Left lobe of liver (tissue), 2 donors: Measurements from ENCODE around the gene TRAPPC10. TPM values are rescaled to one million over a fixed set of nuclear protein-coding genes. Genes with fewer than 3 reads are reported as not detected.
"Not testable (repeated sequence)": the region's sequence is repeated elsewhere in the genome, so short reads cannot be mapped to it uniquely, and the experiment has no call there.

Experiments
- ATAC-seq: fragments of 200-7000 bp; cut with Tn5 transposase; one replicate; pipeline ENCODE4 v1.9.1; 2020; ENCODE audit warnings: mild to moderate bottlenecking, moderate library complexity
- DNase-seq: peaks from one replicate; pipeline ENCODE4 v3.0.0-alpha.2; 2020; ENCODE audit warnings: low spot score
- total RNA-seq: library from RNA; stranded (reverse); gene quantifications from one replicate; pipeline ENCODE4 v1.2.1, GENCODE V29; 2021
- donor health status: DM: no; HTN: no; CAD: no; lungs with moderate emphysema.
- donor health status: DM: no; HTN: yes; CAD: no.

Gene TRAPPC10
- total RNA-seq, 1 donor from 2014 or later = 21.2 TPM

DNA sequence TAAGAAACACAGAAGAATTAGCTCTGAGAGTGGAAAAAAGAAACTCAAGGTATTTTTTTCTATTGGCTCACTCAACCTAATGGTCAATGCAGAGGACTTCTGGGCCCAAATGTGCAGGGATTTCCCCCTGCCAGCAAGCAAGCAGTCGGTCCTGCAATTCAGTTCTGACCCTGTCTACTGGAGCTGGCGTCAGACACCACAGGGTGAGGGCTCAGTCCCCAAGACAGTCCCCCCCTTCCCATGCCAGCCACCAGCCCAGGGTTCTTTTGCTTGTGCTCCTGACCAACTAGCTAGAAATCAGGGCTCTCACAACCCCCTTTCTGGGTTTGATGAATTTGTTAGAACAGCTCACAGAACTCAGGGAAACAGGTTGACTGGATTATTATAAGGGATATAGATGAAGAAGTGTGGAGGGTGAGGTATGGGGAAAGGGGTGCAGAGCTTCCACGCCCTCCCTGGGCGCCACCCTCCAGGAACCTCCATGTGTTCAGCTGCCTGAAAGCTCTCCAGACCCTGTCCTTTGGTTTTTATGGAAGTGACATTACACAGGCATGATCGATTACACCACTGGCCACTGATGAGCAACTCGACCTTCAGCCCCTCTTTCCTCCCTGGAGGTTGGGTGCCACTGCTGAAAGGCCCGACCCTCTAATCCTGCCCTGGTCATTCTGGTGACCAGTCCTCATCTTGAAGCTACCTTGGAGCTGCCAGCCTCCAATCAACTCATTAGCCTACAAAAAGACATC lies 72.6 kb downstream of the TRAPPC10 start:
- ATAC-seq = no peak
- DNase-seq = no peak

DNA sequence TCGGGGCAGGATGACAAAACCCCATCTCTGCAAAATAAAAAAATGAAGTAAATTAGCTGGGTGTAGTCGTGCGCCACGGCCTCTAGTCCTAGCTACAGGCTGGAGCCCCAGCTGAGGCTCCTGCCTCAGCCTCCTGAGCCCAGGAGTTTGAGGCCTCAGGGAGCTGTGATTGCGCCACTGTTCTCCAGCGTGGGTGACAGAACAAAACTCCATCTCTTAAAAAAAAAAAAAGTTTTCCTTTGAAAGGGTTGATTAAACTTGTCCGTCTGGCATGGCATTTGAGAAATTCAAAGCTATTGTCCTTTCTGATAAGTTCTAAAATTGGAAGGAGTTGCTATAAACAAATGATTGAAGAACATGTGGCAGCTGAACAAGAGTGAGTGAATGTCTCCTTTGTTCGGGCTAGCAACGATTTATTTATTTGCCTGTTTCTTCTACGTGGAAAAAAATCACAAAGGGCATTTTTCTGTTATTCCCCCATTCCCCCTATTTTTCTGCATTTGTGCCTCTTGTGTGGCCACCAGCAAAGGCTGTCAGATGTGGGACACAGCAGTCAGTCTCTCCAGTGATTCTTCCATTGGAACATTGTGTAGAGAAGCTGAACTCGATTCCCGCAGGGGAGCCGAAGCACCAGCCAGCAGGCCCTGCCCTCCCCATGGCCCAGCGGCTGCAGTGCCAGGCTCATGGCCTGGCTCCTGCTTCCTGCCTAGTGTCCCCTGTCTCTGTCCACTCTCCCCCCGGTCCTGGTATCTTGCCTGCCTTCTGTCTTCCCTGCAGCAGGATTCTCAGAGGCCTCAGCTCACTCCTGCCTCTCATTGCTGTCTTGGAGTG lies 73.6 kb downstream of the TRAPPC10 start:
- no peak for ATAC-seq
- DNase-seq = no peak

DNA sequence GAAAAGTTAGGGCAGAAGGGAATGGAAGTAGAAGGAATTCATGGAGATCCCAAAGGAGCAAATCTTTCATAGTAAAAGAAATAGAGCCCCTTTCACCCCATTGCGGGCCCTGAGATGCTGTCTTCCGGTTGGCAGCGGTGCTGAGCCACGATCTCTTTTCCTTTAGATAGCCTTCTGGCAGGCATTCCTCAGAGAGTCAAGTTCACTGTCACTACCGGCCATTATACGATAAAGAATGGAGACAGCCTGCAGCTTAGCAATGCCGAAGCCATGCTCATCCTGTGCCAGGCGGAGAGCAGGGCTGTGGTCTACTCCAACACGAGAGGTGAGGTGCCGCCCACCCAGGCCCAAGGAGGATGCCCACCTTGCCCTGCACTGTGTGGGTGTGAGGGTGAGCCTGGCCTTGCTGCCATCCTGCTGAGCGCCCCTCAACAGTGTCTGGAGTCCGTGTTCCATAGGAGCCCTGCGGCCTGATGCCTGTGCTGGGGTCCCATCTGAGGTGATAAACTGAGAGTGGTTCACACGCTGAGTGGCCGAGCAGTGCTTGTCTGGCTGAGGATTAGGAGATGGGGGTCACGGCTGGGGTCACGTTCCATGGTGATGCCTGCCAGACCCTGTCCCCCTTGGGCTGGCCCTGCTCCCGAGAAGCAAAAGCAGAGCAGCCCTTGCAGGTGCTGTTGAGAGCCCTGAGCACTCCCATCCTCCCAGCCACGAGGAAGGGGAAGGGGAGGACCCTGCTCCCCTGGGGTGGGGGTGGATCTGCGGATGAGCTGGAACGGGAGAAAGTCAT lies 74.7 kb downstream of the TRAPPC10 start:
- DNase-seq (no peak), ATAC-seq (no peak)

DNA sequence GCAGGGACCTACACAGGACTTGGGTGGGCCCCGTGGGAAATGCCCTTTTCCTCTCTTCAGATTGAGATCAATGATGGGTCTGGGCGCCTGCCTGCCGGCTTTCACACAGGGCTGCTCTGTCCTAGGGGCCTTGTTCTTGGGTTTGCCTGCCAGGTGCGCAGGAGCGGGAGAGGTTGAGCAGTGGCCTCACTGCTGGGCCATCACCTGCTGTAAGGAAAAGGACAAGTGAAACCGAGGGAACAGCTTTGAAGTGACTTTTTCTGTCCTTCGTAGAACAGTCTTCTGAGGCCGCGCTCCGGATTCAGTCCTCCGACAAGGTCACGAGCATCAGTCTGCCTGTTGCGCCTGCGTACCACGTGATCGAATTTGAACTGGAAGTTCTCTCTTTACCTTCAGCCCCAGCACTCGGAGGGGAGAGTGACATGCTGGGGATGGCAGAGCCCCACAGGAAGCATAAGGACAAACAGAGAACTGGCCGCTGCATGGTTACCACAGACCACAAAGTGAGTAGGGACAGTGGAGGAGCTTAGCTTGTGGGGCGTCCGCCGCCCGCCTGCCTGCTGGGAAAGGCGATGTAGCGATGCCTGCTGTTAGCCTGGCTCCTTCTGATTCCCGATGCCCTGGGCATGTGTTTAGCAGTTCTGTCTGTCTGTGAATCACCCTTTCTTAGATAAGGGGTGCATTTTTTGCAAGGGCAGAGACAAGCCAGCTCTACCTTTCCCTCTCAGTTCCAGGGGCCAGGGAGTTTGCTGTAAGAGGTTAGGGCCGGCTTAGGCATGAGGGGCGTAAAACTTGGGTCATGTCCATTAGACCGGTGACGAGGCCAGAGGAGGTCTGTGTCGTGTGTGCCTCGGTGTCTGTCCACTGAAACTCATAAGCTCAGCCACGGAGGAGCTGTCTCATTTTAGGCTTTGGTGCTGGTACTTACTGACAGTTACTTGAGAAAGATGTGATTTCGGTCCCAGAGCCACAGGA lies 75.6 kb downstream of the TRAPPC10 start:
- ATAC-seq (no peak), DNase-seq (no peak)

DNA sequence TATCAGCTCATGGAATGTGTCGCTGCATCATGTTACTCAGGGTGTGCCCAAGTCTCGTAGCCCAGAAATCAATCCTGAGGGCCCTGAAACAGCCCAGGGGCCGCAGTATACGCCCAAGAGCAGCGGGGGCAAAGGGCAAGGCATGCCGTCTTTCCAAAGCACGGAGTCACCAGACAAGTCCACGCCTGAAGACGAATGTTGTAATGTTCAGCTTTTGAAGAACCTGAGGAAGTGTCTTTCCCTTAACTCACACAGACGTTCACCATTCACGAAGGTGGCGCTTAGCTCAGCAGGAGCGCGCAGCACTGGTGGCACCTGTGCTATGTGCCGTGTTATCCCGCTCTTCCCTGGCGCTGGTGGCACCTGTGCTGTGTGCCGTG lies 76.3 kb downstream of the TRAPPC10 start:
- DNase-seq (no peak), ATAC-seq (no peak)

DNA sequence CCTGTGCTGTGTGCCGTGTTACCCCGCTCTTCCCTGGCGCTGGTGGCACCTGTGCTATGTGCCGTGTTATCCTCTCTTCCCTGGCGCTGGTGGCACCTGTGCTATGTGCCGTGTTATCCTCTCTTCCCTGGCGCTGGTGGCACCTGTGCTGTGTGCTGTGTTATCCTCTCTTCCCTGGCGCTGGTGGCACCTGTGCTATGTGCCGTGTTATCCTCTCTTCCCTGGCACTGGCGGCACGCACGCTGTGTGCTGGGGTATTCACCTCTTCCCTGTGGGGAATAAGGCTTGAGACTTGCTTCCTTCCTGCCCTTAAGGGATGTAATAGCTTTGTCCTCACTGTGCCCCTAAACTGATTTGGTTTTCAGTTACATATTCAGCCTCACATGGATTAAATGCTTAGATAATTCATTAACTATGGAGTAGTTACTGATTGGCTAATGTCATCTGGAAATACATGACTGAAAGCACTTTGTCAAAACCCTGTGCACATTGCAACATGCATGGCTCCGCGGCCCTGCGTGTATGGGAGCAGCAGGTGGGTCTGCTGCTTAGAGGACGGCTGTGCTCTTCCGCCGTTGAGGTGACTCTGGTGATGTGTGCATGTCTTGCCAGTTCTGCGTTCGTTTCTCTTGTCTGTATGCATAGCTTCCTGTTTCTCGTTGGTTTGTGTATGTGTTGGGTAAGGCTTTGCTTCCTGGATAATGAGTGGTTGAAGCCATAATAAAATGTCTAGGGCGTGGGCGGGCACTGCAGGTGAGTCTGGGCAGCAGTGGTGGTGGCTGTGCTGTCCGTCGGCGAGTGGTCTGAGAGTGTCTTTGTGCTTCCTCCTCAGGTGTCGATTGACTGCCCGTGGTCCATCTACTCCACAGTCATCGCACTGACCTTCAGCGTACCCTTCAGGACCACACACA lies 77.1 kb downstream of the TRAPPC10 start:
- DNase-seq = no peak
- ATAC-seq = peak; percentile 74

DNA sequence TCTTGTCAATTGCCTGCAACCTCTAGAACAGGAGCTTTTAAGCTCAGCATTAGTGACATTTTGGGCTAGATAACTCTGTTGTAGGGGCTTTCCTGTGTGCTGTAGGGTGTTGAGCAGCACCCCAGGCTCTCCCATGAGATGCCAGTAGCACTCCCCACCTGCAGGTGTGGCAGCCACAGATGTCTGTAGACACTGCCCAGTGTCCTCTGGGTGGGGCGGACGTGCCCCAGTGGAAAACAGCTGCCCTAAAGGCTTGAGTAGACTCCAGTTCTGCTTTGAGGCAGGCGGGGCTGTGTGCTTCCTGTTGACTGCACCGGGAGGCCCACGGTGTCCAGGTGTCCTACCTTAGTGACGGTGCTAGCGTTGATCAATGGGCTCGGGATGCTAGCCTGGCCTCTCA lies 78.2 kb downstream of the TRAPPC10 start:
- DNase-seq (no peak), ATAC-seq (no peak)

DNA sequence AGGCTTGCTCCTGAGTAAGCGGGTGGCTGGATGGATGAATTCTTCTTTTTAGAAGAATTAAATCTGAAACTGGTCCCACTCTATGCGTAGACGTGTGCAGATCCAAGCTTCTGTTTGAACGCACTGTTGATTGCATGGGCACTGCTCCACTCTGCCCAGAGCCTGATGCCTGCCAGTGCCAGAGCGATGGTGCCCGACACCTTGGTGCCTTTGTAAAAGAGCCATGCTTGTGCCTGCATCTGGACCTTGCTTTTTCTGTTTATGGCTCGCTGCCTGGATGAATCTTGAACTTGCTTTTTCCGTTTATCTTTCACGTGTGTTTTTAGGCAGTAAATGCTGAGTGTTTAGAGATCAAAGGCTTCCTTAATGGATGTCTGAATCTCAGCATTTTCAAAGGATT lies 80.1 kb downstream of the TRAPPC10 start:
- ATAC-seq = peak; percentile 55
- DNase-seq = no peak

DNA sequence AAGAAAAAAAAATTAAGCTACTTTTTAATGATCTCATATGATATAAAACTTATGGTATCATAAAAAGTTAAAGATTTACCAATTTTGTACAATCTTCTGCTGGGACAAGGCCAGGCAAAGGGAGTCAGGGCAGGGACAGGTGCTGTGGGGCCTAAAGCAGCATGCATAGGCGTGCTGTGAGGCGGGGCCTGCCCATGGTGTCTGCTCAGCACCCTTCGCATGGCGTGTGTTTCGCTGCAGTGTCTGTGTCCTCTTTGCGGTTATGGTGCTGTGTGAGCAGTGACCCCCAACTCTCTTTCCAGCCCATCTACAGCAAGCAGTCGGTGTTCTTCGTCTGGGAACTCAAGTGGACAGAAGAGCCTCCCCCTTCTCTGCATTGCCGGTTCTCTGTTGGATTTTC lies 81.7 kb downstream of the TRAPPC10 start:
- DNase-seq (no peak), ATAC-seq (no peak)

DNA sequence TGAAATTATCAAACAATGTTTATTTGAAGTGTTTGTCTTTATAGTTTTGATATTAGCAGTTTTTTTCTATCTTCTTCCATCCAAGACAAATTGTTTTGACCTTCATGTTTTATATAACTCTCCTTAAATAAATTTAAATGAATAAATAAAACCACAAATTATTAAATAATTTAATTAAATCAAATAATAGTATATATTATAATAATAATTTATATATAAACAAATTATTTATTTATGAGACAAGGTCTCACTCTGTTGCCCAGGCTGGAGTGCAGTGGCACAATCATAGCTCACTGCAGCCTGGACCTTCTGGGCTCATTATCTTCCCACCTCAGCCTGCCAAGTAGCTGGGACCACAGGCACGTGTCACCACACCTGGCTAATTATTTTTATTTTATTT lies 82.7 kb downstream of the TRAPPC10 start:
- no peak for DNase-seq
- no peak for ATAC-seq

DNA sequence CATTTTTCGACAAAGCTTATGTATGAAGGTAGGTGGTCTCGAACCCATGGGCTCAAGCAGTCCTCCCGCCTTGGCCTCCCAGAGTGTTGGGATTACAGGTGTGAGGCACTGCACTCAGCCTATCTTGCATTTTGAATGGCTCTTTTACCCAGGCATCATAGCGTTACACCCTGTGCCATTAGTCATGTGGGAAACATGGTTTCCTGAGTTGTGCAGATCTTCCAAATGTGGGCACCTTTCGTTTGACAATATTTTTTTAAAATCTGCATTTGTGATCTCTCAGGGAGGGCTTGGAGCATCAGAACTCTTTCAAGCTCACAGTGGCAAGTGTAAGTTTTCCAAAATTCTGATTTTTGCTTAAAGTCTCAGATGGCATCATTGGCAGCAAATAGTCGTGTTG lies 86.4 kb downstream of the TRAPPC10 start:
- not testable (repeated sequence) for DNase-seq, ATAC-seq

DNA sequence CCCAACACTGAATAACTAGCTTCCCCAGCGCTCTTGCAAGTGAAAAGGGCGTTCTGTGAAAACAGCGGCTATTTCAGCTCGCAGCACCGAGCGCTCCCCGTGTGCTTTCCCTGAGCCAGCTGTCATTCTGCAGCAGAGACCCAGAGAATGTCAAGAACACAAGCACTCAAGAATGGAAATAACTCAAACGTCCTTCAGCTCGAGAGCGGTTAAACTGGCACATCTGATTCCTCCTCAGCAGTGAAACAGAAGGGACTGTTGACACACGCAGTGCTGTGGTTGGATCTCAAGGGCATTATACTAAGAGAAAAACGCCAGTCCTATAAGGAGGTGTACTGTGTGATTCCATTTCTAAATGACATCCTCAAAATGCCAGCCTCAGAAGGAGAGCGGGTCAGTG lies 86.9 kb downstream of the TRAPPC10 start:
- not testable (repeated sequence) for ATAC-seq, DNase-seq

DNA sequence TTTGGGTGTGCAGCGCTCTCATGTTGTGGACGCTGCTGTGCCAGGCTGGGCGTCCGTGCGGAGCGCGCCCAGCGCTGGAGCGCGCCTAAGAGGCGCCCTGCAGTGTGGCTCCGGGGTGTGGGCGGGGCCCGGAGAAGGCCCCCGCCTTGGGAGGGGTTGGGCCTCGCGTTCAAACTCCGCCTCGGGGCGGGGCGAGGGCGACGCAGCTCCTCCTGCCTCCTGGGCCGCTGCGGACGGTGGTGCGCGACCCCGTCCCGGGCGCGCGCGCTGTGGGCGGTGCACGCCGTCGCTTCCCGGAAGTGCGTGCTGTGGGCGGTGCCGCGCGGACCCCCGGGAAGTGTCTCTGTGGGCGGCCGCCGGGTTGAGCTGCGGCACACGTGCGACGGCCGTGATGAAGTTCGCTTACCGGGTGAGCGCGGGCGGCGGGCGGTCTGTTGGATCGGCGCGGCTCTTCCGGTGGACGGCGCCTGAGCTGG lies 95.0 kb downstream of the TRAPPC10 start, which contains the start of gene PWP2:
Gene PWP2, plus strand, starts transcription at position 374 of the 476 bp plus-strand sequence. Its CDS starts 18 bp downstream, at position 392.
- peak; percentile 58 for DNase-seq
- peak; percentile 97 for ATAC-seq

DNA sequence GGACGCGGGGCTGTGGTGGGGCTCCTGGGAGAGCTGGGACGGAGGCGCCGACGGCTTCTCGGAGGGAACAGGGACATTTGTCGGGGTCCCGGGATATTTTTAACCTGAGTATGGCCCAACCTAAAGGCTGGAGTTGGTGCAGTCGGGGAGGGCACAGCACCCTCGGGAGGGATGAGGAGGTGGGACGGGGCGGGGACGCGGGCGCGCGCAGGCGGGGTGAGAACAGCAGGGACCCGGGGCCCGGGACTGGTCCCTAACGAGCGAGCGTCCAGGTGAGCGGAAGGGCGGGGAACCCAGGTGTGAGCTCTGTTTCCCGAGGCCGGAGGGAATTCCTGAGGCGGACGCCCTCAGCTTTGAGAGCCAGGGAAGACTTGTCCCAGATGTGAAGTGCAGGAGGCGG lies 95.5 kb downstream of the TRAPPC10 start:
- peak; percentile 44 for ATAC-seq
- DNase-seq = not testable (repeated sequence)

DNA sequence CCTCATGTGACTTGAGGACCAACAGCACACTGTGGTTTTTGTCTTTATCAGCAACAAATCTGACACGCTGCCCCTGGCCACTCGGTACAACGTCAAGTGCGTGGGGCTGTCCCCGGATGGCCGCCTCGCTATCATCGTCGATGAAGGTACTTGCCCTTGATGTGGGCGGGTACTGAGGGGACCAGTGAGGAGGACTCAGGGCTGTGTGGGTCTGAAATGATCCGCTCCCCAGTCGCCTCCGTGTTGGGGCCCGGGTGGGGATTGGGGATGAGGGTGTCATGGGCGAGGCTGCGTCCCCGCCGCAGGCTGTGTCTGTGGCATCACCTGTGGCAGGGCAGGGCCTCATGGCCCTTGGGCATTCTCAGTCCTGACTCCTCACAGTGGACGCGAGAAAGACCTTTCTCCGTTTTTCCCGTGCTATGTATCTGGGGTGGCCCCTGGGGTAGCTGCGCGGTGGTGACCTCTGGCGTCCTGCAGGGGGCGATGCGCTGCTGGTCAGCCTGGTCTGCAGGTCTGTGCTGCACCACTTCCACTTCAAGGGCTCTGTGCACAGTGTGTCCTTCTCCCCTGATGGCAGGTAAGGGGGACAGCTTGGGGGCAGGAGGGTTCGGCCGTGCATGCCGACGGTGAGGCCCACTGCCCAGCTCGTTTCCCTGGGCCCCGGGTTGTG lies 101.7 kb downstream of the TRAPPC10 start:
- peak; percentile 51 for ATAC-seq
- DNase-seq = not testable (repeated sequence)

DNA sequence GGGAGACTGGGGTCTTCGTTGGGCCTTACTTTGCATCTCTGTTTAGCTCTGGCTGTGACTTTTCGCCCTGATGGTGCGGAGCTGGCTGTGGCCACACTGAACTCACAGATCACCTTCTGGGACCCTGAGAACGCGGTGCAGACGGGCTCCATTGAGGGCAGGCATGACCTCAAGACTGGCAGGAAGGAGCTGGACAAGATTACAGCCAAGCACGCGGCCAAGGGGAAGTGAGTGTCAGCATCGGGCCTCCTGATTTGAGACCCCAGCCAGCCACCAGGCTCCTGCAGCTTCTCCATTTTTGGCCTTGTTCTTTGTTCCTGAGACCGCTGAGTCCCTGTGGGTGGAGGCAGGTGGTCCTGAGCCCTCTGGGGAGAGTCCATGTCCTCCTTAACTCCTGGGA lies 110.0 kb downstream of the TRAPPC10 start:
- not testable (repeated sequence) for DNase-seq
- peak; percentile 6 for ATAC-seq

DNA sequence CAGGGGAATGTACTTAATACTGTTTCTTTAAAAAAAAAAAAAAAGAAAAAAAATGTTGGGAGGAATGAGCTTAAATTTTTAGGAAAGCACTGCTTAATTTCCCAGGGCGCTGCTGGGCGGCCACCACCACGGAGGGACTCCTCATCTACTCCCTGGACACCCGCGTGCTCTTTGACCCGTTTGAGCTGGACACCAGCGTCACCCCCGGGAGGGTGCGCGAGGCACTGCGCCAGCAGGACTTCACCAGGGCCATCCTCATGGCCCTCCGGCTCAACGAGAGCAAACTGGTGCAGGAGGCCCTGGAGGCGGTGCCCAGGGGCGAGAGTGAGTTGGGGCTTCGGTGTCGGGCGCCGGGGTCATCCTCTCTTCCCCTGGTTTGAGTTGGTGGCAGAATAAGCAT lies 115.7 kb downstream of the TRAPPC10 start:
- DNase-seq = not testable (repeated sequence)
- ATAC-seq = peak; percentile 79

DNA sequence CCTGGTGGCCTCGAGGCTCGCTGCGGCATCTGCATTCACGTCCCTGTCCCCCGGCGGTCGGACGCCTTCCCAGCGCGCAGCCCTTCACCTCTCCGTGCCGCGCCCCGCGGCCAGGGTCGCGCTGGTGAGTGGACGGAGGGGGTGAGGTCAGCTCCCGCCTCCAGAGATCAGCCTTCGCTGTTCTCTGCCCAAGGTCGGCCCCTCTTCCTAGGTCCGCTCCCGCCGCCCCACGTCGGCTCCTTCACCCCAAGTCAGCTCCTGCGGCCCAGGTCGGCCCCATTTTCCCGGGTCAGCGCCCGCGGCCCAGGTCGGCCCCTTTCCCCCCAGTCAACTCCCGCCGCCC lies 121.6 kb downstream of the TRAPPC10 start:
- peak; percentile 8 for ATAC-seq

More for the DNA sequence above, 121.6 kb downstream of the TRAPPC10 start:
- DNase-seq = not testable (repeated sequence)
